Neural progenitor cell (in vitro differentiated cells): ENCODE data around the gene RALBP1.

Experiments used
- CTCF ChIP-seq: fragments of 200-600 bp; sonication (generic); IDR thresholded peaks from 2 replicates; pipeline ENCODE4 v1.5.1; 2017; ENCODE audit warnings: antibody characterized with exemption, mild to moderate bottlenecking
- EZH2 ChIP-seq: fragments of 200-600 bp; sonication (generic); IDR thresholded peaks from 2 replicates; pipeline ENCODE4 v1.6.1; 2017; ENCODE audit warnings: antibody characterized with exemption, mild to moderate bottlenecking, moderate library complexity
- EZH2phosphoT487 ChIP-seq: fragments of 200-600 bp; sonication (generic); IDR thresholded peaks from 2 replicates; pipeline ENCODE4 v1.6.1; 2017; ENCODE audit warnings: antibody characterized with exemption

GRCh38 chr18:9482790-9483189 is 7.5 kb downstream of the RALBP1 start:
- TF ChIP-seq CTCF (no peak), EZH2 (no peak), EZH2phosphoT487 (no peak)
